Tibial artery (tissue), 4 donors: ENCODE results near the gene BLNK.

Experiments used
- DNase-seq, 2 donors: peaks; one replicate each; pipeline ENCODE4 v3.0.0-alpha.2; 2019
- H3K27ac ChIP-seq, 2 donors: fragments of 200-600 bp; sonication (generic) in 1 of 2; 1 replicate in 1 of 2; 2 replicates in 1 of 2; pipeline ENCODE4 v1.5.1; 2018 to 2019; ENCODE audit warnings: mild to moderate bottlenecking in 1 of 2
- H3K27me3 ChIP-seq, 2 donors: fragments of 200-600 bp; sonication (generic) in 1 of 2; one replicate each; pipeline versions ENCODE4 v1.5.1 to v1.6.0; 2016 to 2019
- H3K36me3 ChIP-seq, 3 donors: fragments of 200-600 bp; sonication (generic) in 2 of 3; one replicate each; pipeline ENCODE4 v1.5.1; 2016 to 2019; ENCODE audit warnings: mild to moderate bottlenecking in 2 of 3
- H3K4me1 ChIP-seq, 4 donors: fragments of 200-600 bp; sonication (generic) in 2 of 4; 1 replicate in 3 of 4; 2 replicates in 1 of 4; pipeline ENCODE4 v1.5.1; 2016 to 2019
- H3K4me3 ChIP-seq, 2 donors: fragments of 200-600 bp; sonication (generic) in 1 of 2; 1 replicate in 1 of 2; 2 replicates in 1 of 2; pipeline ENCODE4 v1.5.1; 2018 to 2019; ENCODE audit warnings: mild to moderate bottlenecking in 2 of 2
- H3K9me3 ChIP-seq, 3 donors: fragments of 200-600 bp; sonication (generic) in 1 of 3; one replicate each; pipeline ENCODE4 v1.5.1; 2016 to 2019
- intact Hi-C: fragments of 100-400 bp; cut with DNase I; formaldehyde crosslinking; loops from one replicate; pipeline ENCODE4 v1.15.0; 2023; ENCODE audit warnings: low total_unique reads
- TF ChIP-seq, protein P1 (sequence below), 2 experiments: fragments of 200-600 bp in 1 of 2; fragments of 450-650 bp in 1 of 2; IDR thresholded peaks; one replicate each; pipeline ENCODE4 v1.5.1; 2017 to 2019; ENCODE audit warnings: antibody characterized with exemption in 2 of 2, mild to moderate bottlenecking in 1 of 2, moderate library complexity in 1 of 2

The BLNK gene

GRCh38 chr10:96238646-96239623 is 32.4 kb downstream of the BLNK start:
- DNase-seq = no peak
- Histone ChIP-seq H3K4me3 (no peak overlapping the region), H3K27ac (no peak overlapping the region), H3K4me1 (peaks cover 0 to 7% (median 0%) of the 10 kb centered on the region in 4 donors), H3K36me3 (no peaks in the 10 kb centered on the region), H3K27me3 (no peaks in the 10 kb centered on the region), H3K9me3 (no peaks in the 10 kb centered on the region)
- TF ChIP-seq, protein P1, sequence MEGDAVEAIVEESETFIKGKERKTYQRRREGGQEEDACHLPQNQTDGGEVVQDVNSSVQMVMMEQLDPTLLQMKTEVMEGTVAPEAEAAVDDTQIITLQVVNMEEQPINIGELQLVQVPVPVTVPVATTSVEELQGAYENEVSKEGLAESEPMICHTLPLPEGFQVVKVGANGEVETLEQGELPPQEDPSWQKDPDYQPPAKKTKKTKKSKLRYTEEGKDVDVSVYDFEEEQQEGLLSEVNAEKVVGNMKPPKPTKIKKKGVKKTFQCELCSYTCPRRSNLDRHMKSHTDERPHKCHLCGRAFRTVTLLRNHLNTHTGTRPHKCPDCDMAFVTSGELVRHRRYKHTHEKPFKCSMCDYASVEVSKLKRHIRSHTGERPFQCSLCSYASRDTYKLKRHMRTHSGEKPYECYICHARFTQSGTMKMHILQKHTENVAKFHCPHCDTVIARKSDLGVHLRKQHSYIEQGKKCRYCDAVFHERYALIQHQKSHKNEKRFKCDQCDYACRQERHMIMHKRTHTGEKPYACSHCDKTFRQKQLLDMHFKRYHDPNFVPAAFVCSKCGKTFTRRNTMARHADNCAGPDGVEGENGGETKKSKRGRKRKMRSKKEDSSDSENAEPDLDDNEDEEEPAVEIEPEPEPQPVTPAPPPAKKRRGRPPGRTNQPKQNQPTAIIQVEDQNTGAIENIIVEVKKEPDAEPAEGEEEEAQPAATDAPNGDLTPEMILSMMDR (IDR thresholded peaks at IDR 0.05) = no peak
- intact Hi-C loops = no loop called here

DNA sequence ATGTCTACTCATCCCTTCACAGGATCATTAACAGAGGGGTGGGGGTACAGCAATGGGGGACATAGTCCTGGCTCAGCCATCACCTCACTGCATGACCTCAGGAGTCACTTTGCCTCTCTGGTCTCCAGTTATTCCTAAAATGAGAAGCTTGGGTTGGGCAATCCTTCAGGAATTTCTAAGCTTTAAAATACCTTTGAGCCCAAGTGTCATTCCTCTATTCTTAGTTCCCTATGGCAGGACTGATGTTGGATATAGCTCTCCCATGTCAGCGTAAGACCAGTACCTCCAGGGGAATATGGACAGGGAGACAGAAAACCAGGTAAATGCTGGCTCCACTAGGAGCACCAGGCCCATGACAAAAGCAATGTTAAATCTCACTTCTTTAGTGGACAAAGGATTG is 34.5 kb downstream of the BLNK start:
- no peaks in the 10 kb centered on the region for H3K36me3 ChIP-seq
- H3K4me3 ChIP-seq = no peak overlapping the region
- DNase-seq = no peak
- intact Hi-C loops = no loop called here
- H3K27me3 ChIP-seq = no peaks in the 10 kb centered on the region
- no peaks in the 10 kb centered on the region for H3K9me3 ChIP-seq
- H3K4me1 ChIP-seq = peaks cover 0 to 7% (median 0%) of the 10 kb centered on the region in 4 donors
- H3K27ac ChIP-seq = no peak overlapping the region
- TF ChIP-seq, protein P1 (IDR thresholded peaks at IDR 0.05) = no peak

DNA sequence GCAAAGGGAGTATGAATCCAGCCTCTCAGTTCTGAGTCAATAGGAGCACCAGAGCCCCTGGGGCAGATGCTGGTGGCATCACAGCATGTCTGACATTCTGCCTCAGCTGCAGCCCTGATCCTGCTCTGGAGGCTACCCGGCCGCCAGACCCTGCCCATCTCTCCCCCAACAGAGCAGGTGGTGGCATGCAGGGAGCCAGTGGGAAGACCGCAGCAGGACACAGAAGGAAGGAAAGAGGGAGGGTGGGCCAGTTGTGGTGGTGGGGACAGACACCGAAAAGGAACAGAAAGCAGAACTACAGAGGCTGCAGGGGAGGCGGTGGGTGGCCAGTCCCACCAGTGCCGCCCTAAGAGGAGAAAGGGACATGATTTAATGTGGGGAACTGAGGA is 35.3 kb downstream of the BLNK start:
- H3K4me1 ChIP-seq = peaks cover 0 to 3% (median 0%) of the 10 kb centered on the region in 4 donors
- H3K4me3 ChIP-seq = no peak overlapping the region
- H3K27me3 ChIP-seq = no peaks in the 10 kb centered on the region
- no peak overlapping the region for H3K27ac ChIP-seq
- H3K9me3 ChIP-seq = no peaks in the 10 kb centered on the region
- DNase-seq = no peak
- H3K36me3 ChIP-seq = no peaks in the 10 kb centered on the region
- TF ChIP-seq, protein P1 (IDR thresholded peaks at IDR 0.05) = no peak
- intact Hi-C loops = no loop called here

DNA sequence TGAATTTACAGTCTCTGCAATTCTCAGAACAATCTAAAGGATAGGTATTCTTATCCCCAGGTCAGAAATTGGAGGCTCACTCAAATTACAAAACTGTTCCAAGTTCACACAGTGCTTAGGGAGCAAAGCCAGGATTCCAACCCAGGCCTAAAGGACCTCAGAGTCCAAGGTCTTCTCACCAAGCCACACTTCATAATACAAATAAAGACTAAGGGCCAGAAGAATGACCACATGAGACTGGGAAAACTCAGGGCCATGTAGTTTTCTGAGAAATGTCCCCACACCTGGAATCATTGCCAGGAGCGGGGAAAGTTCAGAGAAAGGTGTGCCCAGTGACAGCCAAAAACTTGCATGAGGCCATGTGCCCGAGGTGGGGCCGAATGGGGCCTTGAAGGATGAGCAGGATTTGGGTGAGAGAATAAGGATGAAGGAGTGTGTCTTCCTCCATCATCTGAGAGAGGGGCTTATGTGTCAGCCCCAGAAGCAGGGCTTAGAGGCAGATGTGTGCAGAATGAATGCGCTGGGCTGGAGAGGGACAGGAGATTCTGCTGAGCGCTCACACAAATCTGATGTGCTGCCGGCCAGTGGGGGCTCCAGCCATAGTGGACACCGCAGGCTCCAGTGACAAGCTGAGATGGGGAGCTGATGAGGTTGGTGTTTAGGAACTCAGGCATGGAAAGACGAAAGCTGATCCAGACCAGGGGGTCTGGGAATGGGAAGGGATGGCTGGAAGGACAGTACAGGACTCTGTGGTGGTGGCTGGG is 35.9 kb downstream of the BLNK start:
- intact Hi-C loops = no loop called here
- Histone ChIP-seq H3K4me3 (no peak overlapping the region), H3K27ac (no peak overlapping the region), H3K4me1 (no peaks in the 10 kb centered on the region), H3K36me3 (no peaks in the 10 kb centered on the region), H3K27me3 (no peaks in the 10 kb centered on the region), H3K9me3 (no peaks in the 10 kb centered on the region)
- TF ChIP-seq, protein P1 (IDR thresholded peaks at IDR 0.05) = no peak
- DNase-seq = no peak

GRCh38 chr10:96233959-96234358 is 37.4 kb downstream of the BLNK start:
- no peak overlapping the region for H3K4me3 ChIP-seq
- TF ChIP-seq, protein P1 (IDR thresholded peaks at IDR 0.05) = no peak
- H3K27me3 ChIP-seq = no peaks in the 10 kb centered on the region
- DNase-seq = no peak
- intact Hi-C loops = no loop called here
- no peaks in the 10 kb centered on the region for H3K4me1 ChIP-seq
- H3K9me3 ChIP-seq = no peaks in the 10 kb centered on the region
- no peak overlapping the region for H3K27ac ChIP-seq
- H3K36me3 ChIP-seq = no peaks in the 10 kb centered on the region
